Esophagus muscularis mucosa (tissue), 4 donors: ENCODE data around the gene BICDL1. TPM values are rescaled to one million over a fixed set of nuclear protein-coding genes. Genes with fewer than 3 reads are reported as not detected.

Experiments used
- DNase-seq: peaks from one replicate; pipeline ENCODE4 v3.0.0-alpha.2; 2017; ENCODE audit errors: extremely low spot score
- H3K27ac ChIP-seq, 4 donors: fragments of 200-600 bp; sonication (generic); replicated peaks in 1 of 4; 1 replicate in 3 of 4; 2 replicates in 1 of 4; pipeline ENCODE4 v1.5.1; 2016 to 2019; ENCODE audit warnings: mild to moderate bottlenecking in 1 of 4
- H3K27me3 ChIP-seq, 4 donors: fragments of 200-600 bp; sonication (generic); one replicate each; pipeline versions ENCODE4 v1.5.1 to v1.6.0; 2016 to 2019
- H3K36me3 ChIP-seq, 4 donors: fragments of 200-600 bp; sonication (generic); one replicate each; pipeline ENCODE4 v1.5.1; 2016 to 2019
- H3K4me1 ChIP-seq, 4 donors: fragments of 200-600 bp; sonication (generic); one replicate each; pipeline ENCODE4 v1.5.1; 2016 to 2019
- H3K4me3 ChIP-seq, 4 donors: fragments of 200-600 bp; sonication (generic); 1 replicate in 2 of 4; 2 replicates in 2 of 4; pipeline ENCODE4 v1.5.1; 2016 to 2019; ENCODE audit warnings: mild to moderate bottlenecking in 4 of 4, moderate library complexity in 1 of 4
- H3K9me3 ChIP-seq, 4 donors: fragments of 200-600 bp; sonication (generic); 1 replicate in 3 of 4; 2 replicates in 1 of 4; pipeline ENCODE4 v1.5.1; 2016 to 2019
- CTCF ChIP-seq, 3 experiments: fragments of 200-600 bp in 2 of 3; fragments of 450-650 bp in 1 of 3; sonication (generic) in 2 of 3; IDR thresholded peaks; one replicate each; pipeline ENCODE4 v1.5.1; 2017 to 2019; ENCODE audit warnings: antibody characterized with exemption in 3 of 3, mild to moderate bottlenecking in 2 of 3, moderate library complexity in 1 of 3
- EP300 ChIP-seq: sonication (generic); formaldehyde crosslinking; IDR thresholded peaks from one replicate; pipeline ENCODE4 v1.6.1; 2017; ENCODE audit warnings: antibody characterized with exemption
- POLR2A ChIP-seq: fragments of 450-650 bp; IDR thresholded peaks from one replicate; pipeline ENCODE4 v1.6.1; 2017; ENCODE audit warnings: antibody characterized with exemption, moderate library complexity, mild to moderate bottlenecking, low read depth
- POLR2AphosphoS5 ChIP-seq, 2 donors: sonication (generic); formaldehyde crosslinking; IDR thresholded peaks; one replicate each; pipeline ENCODE4 v1.6.1; 2017; ENCODE audit warnings: antibody characterized with exemption in 2 of 2
- WGBS: methylation state at CpG from one replicate; pipeline ENCODE4 v1.1.5; 2018; 5-methylcytosine and 5-hydroxymethylcytosine counted together
- intact Hi-C: fragments of 100-400 bp; cut with DNase I; formaldehyde crosslinking; loops from one replicate; pipeline ENCODE4 v1.15.1; 2023
- small RNA-seq, 3 donors: library from RNA; depleted of rRNA; stranded (forward); fragments of <200 nt; gene quantifications; one replicate each; pipeline ENCODE3, GENCODE V24; 2016
- total RNA-seq, 4 donors: library from RNA; depleted of rRNA; stranded (reverse); fragments of >200 nt; gene quantifications; one replicate each; pipeline versions ENCODE4 v1.1.0 to v1.2.1, GENCODE V29; 2016

The BICDL1 gene
- total RNA-seq, 4 donors from 2014 or later, result 0.17 to 1.2 (median 0.77) TPM

GRCh38 chr12:120142231-120142877 is 153.3 kb downstream of the BICDL1 start:
- H3K4me1 ChIP-seq, result no peaks in the 10 kb centered on the region
- TF ChIP-seq POLR2A, result no peak
- no peak for TF ChIP-seq POLR2AphosphoS5 (IDR thresholded peaks at IDR 0.05)
- no peak for TF ChIP-seq EP300
- TF ChIP-seq CTCF (IDR thresholded peaks at IDR 0.05), result no peak
- no peaks in the 10 kb centered on the region for H3K9me3 ChIP-seq
- 97% methylated on average over 14 of the region's 14 CpGs for WGBS
- intact Hi-C loops, result no loop called here
- no peak overlapping the region for H3K4me3 ChIP-seq
- no peak overlapping the region for H3K27ac ChIP-seq
- no peak for DNase-seq
- H3K36me3 ChIP-seq, result peaks cover 97 to 100% (median 99%) of the 10 kb centered on the region in 4 donors
- H3K27me3 ChIP-seq, result no peaks in the 10 kb centered on the region

Small RNA genes lying within 50 kb of the gene (small RNA-seq; reads per million reads assigned to genes)
- 0 reads per million in 3 donors for gene AC004812.1

Other genes starting within 250 kb of the BICDL1 start
- gene CIT, start 111.9 kb upstream of the BICDL1 start, total RNA-seq, result 10 to 100 TPM in 1 of 4 donors, 1 to 10 TPM in 3; 5.1 to 14.8 (median 5.8) TPM
- gene RAB35, start 127.5 kb downstream of the BICDL1 start, total RNA-seq, result 10 to 100 TPM; 18.7 to 45.9 (median 38.3) TPM
- gene GCN1, start 205.5 kb downstream of the BICDL1 start, total RNA-seq, result 10 to 100 TPM; 38.6 to 94.6 (median 49.3) TPM
- gene RPLP0, start 211.9 kb downstream of the BICDL1 start, total RNA-seq, result 1,000 to 10,000 TPM; 2,092 to 2,985 (median 2,271) TPM